ENCODE results near the gene SEZ6L. TPM values are rescaled to one million over a fixed set of nuclear protein-coding genes. Genes with fewer than 3 reads are reported as not detected.

SEZ6L gene
- total RNA-seq, 2 donors from 2014 or later: 0.09 to 0.14 TPM

GRCh38 chr22:26235792-26236487 is 66.7 kb downstream of the SEZ6L start:
- DNase-seq (ENCODE audit: low spot score): no peak
- intact Hi-C loops (cut with DNase I): no loop called here

GRCh38 chr22:26236991-26237390 is 67.7 kb downstream of the SEZ6L start:
- no peak for DNase-seq (ENCODE audit: low spot score)
- intact Hi-C loops (cut with DNase I): no loop called here

- intact Hi-C loops (cut with DNase I): no loop called here
- no peak for DNase-seq (ENCODE audit: low spot score)
Measured at GRCh38 chr22:26238596-26238995, 69.3 kb downstream of the SEZ6L start.

- DNase-seq (ENCODE audit: low spot score): no peak
- intact Hi-C loops (cut with DNase I): no loop called here
Measured at GRCh38 chr22:26239581-26239980, 70.3 kb downstream of the SEZ6L start.

- intact Hi-C loops (cut with DNase I): no loop called here
Measured at GRCh38 chr22:26241361-26241760, 72.1 kb downstream of the SEZ6L start.

GRCh38 chr22:26245001-26245400 is 75.7 kb downstream of the SEZ6L start:
- DNase-seq (ENCODE audit: low spot score): no peak
- intact Hi-C loops (cut with DNase I): no loop called here

More at GRCh38 chr22:26241361-26241760, 72.1 kb downstream of the SEZ6L start:
- DNase-seq (ENCODE audit: low spot score): no peak

GRCh38 chr22:26246552-26246951 is 77.3 kb downstream of the SEZ6L start:
- intact Hi-C loops (cut with DNase I): no loop called here
- DNase-seq (ENCODE audit: low spot score): no peak

- intact Hi-C loops (cut with DNase I): no loop called here
- no peak for DNase-seq (ENCODE audit: low spot score)
Measured at GRCh38 chr22:26251869-26252268, 82.6 kb downstream of the SEZ6L start.

GRCh38 chr22:26259510-26259909 is 90.2 kb downstream of the SEZ6L start:
- intact Hi-C loops (cut with DNase I): no loop called here
- DNase-seq (ENCODE audit: low spot score): no peak

GRCh38 chr22:26264162-26264561 is 94.9 kb downstream of the SEZ6L start:
- intact Hi-C loops (cut with DNase I): no loop called here
- DNase-seq (ENCODE audit: low spot score): no peak

- intact Hi-C loops (cut with DNase I): no loop called here
- no peak for DNase-seq (ENCODE audit: low spot score)
Measured at GRCh38 chr22:26265281-26265680, 96.0 kb downstream of the SEZ6L start.

GRCh38 chr22:26265909-26266308 is 96.6 kb downstream of the SEZ6L start:
- intact Hi-C loops (cut with DNase I): no loop called here

GRCh38 chr22:26267856-26268255 is 98.6 kb downstream of the SEZ6L start:
- no peak for DNase-seq (ENCODE audit: low spot score)
- intact Hi-C loops (cut with DNase I): no loop called here

More at GRCh38 chr22:26265909-26266308, 96.6 kb downstream of the SEZ6L start:
- DNase-seq (ENCODE audit: low spot score): no peak

- no peak for DNase-seq (ENCODE audit: low spot score)
- intact Hi-C loops (cut with DNase I): no loop called here
Measured at GRCh38 chr22:26269572-26269971, 100.3 kb downstream of the SEZ6L start.

GRCh38 chr22:26271427-26271826 is 102.2 kb downstream of the SEZ6L start:
- no peak for DNase-seq (ENCODE audit: low spot score)
- intact Hi-C loops (cut with DNase I): no loop called here

- no peak for DNase-seq (ENCODE audit: low spot score)
- intact Hi-C loops (cut with DNase I): no loop called here
Measured at GRCh38 chr22:26273011-26273675, 103.9 kb downstream of the SEZ6L start.

- DNase-seq (ENCODE audit: low spot score): no peak
- intact Hi-C loops (cut with DNase I): no loop called here
Measured at GRCh38 chr22:26276529-26277160, 107.4 kb downstream of the SEZ6L start.

GRCh38 chr22:26281941-26282340 is 112.7 kb downstream of the SEZ6L start:
- DNase-seq (ENCODE audit: low spot score): no peak
- intact Hi-C loops (cut with DNase I): no loop called here

- DNase-seq (ENCODE audit: low spot score): no peak
- intact Hi-C loops (cut with DNase I): no loop called here
Measured at GRCh38 chr22:26283330-26283729, 114.1 kb downstream of the SEZ6L start.

- DNase-seq (ENCODE audit: low spot score): no peak
- intact Hi-C loops (cut with DNase I): no loop called here
Measured at GRCh38 chr22:26285632-26286031, 116.4 kb downstream of the SEZ6L start.

All from posterior vena cava (tissue), 2 donors.